GM12878 (cell line): ENCODE data around the gene TNFRSF8. TPM values are rescaled to one million over a fixed set of nuclear protein-coding genes. Genes with fewer than 3 reads are reported as not detected.

ENCODE experiments used
- BRCA1 ChIP-seq: IDR thresholded peaks from 2 replicates; pipeline ENCODE4 v1.6.1; 2011; ENCODE audit warnings: low read depth, low read length, improper control_type of control experiment
- CREM ChIP-seq: IDR thresholded peaks from 2 replicates; pipeline ENCODE4 v1.6.1; 2014; ENCODE audit warnings: antibody characterized with exemption, low read depth
- NFYA ChIP-seq: IDR thresholded peaks from 2 replicates; pipeline ENCODE4 v1.6.1; 2011; ENCODE audit warnings: low read depth, mild to moderate bottlenecking, low read length, improper control_type of control experiment, borderline replicate concordance
- POLR2AphosphoS2 ChIP-seq: IDR thresholded peaks from 2 replicates; pipeline ENCODE4 v1.6.1; 2011; ENCODE audit warnings: low read depth, mild to moderate bottlenecking, low read length, improper control_type of control experiment, moderate library complexity
- RAD51 ChIP-seq: fragments of 450-650 bp; IDR thresholded peaks from 2 replicates; pipeline ENCODE4 v1.6.1; 2016; ENCODE audit warnings: moderate library complexity, mild to moderate bottlenecking, inconsistent platforms
- SRF ChIP-seq, 2 experiments: IDR thresholded peaks; 2 replicates each; pipeline ENCODE4 v1.6.1; 2011; ENCODE audit warnings: low read depth in 2 of 2, low read length in 2 of 2, mild to moderate bottlenecking in 1 of 2, moderate library complexity in 1 of 2
- TCF7 ChIP-seq: IDR thresholded peaks from 2 replicates; pipeline ENCODE4 v1.6.1; 2014; ENCODE audit warnings: antibody characterized with exemption, borderline replicate concordance
- polyA plus RNA-seq, 11 experiments: library from polyadenylated mRNA; depleted of rRNA in 4 of 11; unstranded in 6 of 11; stranded (reverse) in 5 of 11; fragments of >200 nt; fragmentation: Nextera tagmentation in 4 of 11; fragmentation: Illumina TruSeq in 1 of 11; extraction: Ambion mirVana in 4 of 11; extraction: Trizol in 1 of 11; gene quantifications; 1 replicate in 1 of 11; 2 replicates in 10 of 11; pipeline versions ENCODE4 v1.2.1 to v1.2.3, GENCODE V29; 2011 to 2016; ENCODE audit warnings: inconsistent platforms in 2 of 11, missing spikeins in 2 of 11, low read depth in 1 of 11
- total RNA-seq, 4 experiments: library from RNA; depleted of rRNA in 3 of 4; stranded (reverse); fragments of >200 nt in 3 of 4; fragmentation: Illumina TruSeq in 1 of 4; extraction: Trizol in 1 of 4; gene quantifications; 2 replicates each; pipeline versions ENCODE4 v1.2.1 to v1.2.3, GENCODE V29; 2013 to 2021
- TF ChIP-seq, protein P1 (sequence below): IDR thresholded peaks from 2 replicates; pipeline ENCODE4 v1.6.1; 2012; ENCODE audit warnings: improper control_type of control experiment, low read depth, low read length; ENCODE audit not compliant: insufficient replicate concordance
- TF ChIP-seq, protein P2 (sequence below): IDR thresholded peaks from 2 replicates; pipeline ENCODE4 v1.6.1; 2011; ENCODE audit warnings: borderline replicate concordance, low read depth, mild to moderate bottlenecking, moderate library complexity, mixed read lengths, low read length; ENCODE audit not compliant: insufficient read depth; ENCODE audit errors: extremely low read length
- TF ChIP-seq, protein P3 (sequence below), 3 experiments: IDR thresholded peaks in 2 of 3; conservative IDR thresholded peaks in 1 of 3; 2 replicates each; pipeline ENCODE4 v1.5.1; 2011; ENCODE audit warnings: low read depth in 3 of 3, low read length in 3 of 3, mild to moderate bottlenecking in 3 of 3, control low read depth in 2 of 3, moderate library complexity in 2 of 3, inconsistent platforms in 1 of 3, mixed read lengths in 1 of 3; ENCODE audit not compliant: control insufficient read depth in 2 of 3, insufficient read depth in 1 of 3; ENCODE audit errors: extremely low read depth in 1 of 3
- TF ChIP-seq, protein P4 (sequence below): fragments of 450-650 bp; IDR thresholded peaks from 2 replicates; pipeline ENCODE4 v1.6.1; 2017; ENCODE audit warnings: mild to moderate bottlenecking, moderate library complexity
- TF ChIP-seq, protein P5 (sequence below): fragments of 450-650 bp; IDR thresholded peaks from 2 replicates; pipeline ENCODE4 v1.6.1; 2017; ENCODE audit warnings: mild to moderate bottlenecking, moderate library complexity

TNFRSF8 gene
- total and polyA plus RNA-seq, 10 of the 15 experiments (the other 5 are each of a cell fraction or from before 2014, with no cell fraction given) = 9.8 to 114 (median 58.8) TPM

DNA sequence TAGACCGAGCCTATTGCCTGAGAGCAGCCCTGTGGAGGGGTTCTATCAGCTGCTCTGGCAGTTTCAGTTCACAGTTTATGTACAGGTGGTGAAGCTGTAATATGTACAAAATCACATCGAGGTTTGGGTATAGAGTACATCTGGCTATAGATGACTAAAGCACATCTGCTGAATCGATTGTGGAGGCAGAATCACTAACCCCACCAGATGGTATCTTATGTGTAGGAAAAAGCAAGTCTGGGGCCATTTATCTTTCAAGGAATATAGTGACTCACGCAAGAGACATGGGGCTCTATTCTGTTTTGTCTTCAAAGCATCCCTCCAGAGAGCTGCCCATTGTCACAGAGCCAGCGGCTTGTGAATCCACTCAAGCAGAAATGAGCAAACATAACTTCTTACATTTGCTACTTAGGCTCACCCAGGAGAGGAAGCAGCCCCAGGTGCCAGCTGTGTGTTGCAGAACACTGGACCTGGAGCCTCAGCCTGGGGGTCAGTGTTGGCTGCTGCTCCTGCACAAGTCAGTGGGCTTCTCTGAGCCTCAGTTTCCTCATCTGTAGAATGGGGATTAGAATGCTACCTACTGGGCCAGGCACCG lies 22.5 kb upstream of the TNFRSF8 start (continued):
- TF ChIP-seq, protein P1, sequence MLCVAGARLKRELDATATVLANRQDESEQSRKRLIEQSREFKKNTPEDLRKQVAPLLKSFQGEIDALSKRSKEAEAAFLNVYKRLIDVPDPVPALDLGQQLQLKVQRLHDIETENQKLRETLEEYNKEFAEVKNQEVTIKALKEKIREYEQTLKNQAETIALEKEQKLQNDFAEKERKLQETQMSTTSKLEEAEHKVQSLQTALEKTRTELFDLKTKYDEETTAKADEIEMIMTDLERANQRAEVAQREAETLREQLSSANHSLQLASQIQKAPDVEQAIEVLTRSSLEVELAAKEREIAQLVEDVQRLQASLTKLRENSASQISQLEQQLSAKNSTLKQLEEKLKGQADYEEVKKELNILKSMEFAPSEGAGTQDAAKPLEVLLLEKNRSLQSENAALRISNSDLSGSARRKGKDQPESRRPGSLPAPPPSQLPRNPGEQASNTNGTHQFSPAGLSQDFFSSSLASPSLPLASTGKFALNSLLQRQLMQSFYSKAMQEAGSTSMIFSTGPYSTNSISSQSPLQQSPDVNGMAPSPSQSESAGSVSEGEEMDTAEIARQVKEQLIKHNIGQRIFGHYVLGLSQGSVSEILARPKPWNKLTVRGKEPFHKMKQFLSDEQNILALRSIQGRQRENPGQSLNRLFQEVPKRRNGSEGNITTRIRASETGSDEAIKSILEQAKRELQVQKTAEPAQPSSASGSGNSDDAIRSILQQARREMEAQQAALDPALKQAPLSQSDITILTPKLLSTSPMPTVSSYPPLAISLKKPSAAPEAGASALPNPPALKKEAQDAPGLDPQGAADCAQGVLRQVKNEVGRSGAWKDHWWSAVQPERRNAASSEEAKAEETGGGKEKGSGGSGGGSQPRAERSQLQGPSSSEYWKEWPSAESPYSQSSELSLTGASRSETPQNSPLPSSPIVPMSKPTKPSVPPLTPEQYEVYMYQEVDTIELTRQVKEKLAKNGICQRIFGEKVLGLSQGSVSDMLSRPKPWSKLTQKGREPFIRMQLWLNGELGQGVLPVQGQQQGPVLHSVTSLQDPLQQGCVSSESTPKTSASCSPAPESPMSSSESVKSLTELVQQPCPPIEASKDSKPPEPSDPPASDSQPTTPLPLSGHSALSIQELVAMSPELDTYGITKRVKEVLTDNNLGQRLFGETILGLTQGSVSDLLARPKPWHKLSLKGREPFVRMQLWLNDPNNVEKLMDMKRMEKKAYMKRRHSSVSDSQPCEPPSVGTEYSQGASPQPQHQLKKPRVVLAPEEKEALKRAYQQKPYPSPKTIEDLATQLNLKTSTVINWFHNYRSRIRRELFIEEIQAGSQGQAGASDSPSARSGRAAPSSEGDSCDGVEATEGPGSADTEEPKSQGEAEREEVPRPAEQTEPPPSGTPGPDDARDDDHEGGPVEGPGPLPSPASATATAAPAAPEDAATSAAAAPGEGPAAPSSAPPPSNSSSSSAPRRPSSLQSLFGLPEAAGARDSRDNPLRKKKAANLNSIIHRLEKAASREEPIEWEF = peak; percentile 61
- TF ChIP-seq TCF7 = no peak
- no peak for TF ChIP-seq BRCA1
- no peak for TF ChIP-seq POLR2AphosphoS2
- no peak for TF ChIP-seq NFYA
- TF ChIP-seq, protein P2, sequence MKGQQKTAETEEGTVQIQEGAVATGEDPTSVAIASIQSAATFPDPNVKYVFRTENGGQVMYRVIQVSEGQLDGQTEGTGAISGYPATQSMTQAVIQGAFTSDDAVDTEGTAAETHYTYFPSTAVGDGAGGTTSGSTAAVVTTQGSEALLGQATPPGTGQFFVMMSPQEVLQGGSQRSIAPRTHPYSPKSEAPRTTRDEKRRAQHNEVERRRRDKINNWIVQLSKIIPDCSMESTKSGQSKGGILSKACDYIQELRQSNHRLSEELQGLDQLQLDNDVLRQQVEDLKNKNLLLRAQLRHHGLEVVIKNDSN = no peak
- TF ChIP-seq, protein P3, sequence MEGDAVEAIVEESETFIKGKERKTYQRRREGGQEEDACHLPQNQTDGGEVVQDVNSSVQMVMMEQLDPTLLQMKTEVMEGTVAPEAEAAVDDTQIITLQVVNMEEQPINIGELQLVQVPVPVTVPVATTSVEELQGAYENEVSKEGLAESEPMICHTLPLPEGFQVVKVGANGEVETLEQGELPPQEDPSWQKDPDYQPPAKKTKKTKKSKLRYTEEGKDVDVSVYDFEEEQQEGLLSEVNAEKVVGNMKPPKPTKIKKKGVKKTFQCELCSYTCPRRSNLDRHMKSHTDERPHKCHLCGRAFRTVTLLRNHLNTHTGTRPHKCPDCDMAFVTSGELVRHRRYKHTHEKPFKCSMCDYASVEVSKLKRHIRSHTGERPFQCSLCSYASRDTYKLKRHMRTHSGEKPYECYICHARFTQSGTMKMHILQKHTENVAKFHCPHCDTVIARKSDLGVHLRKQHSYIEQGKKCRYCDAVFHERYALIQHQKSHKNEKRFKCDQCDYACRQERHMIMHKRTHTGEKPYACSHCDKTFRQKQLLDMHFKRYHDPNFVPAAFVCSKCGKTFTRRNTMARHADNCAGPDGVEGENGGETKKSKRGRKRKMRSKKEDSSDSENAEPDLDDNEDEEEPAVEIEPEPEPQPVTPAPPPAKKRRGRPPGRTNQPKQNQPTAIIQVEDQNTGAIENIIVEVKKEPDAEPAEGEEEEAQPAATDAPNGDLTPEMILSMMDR (IDR thresholded peaks at IDR 0.05 in 2 of 3, conservative IDR thresholded peaks at IDR 0.05 in 1 of 3; ENCODE audit: control insufficient read depth in 2 of 3, extremely low read depth in 1 of 3, insufficient read depth in 1 of 3, low read depth in 3 of 3, low read length in 3 of 3) = no peak
- TF ChIP-seq SRF (IDR thresholded peaks at IDR 0.05; ENCODE audit: low read depth in 2 of 2, low read length in 2 of 2) = no peak
- TF ChIP-seq RAD51 = no peak
- TF ChIP-seq, protein P4, sequence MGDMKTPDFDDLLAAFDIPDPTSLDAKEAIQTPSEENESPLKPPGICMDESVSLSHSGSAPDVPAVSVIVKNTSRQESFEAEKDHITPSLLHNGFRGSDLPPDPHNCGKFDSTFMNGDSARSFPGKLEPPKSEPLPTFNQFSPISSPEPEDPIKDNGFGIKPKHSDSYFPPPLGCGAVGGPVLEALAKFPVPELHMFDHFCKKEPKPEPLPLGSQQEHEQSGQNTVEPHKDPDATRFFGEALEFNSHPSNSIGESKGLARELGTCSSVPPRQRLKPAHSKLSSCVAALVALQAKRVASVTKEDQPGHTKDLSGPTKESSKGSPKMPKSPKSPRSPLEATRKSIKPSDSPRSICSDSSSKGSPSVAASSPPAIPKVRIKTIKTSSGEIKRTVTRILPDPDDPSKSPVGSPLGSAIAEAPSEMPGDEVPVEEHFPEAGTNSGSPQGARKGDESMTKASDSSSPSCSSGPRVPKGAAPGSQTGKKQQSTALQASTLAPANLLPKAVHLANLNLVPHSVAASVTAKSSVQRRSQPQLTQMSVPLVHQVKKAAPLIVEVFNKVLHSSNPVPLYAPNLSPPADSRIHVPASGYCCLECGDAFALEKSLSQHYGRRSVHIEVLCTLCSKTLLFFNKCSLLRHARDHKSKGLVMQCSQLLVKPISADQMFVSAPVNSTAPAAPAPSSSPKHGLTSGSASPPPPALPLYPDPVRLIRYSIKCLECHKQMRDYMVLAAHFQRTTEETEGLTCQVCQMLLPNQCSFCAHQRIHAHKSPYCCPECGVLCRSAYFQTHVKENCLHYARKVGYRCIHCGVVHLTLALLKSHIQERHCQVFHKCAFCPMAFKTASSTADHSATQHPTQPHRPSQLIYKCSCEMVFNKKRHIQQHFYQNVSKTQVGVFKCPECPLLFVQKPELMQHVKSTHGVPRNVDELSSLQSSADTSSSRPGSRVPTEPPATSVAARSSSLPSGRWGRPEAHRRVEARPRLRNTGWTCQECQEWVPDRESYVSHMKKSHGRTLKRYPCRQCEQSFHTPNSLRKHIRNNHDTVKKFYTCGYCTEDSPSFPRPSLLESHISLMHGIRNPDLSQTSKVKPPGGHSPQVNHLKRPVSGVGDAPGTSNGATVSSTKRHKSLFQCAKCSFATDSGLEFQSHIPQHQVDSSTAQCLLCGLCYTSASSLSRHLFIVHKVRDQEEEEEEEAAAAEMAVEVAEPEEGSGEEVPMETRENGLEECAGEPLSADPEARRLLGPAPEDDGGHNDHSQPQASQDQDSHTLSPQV = no peak
- TF ChIP-seq, protein P5, sequence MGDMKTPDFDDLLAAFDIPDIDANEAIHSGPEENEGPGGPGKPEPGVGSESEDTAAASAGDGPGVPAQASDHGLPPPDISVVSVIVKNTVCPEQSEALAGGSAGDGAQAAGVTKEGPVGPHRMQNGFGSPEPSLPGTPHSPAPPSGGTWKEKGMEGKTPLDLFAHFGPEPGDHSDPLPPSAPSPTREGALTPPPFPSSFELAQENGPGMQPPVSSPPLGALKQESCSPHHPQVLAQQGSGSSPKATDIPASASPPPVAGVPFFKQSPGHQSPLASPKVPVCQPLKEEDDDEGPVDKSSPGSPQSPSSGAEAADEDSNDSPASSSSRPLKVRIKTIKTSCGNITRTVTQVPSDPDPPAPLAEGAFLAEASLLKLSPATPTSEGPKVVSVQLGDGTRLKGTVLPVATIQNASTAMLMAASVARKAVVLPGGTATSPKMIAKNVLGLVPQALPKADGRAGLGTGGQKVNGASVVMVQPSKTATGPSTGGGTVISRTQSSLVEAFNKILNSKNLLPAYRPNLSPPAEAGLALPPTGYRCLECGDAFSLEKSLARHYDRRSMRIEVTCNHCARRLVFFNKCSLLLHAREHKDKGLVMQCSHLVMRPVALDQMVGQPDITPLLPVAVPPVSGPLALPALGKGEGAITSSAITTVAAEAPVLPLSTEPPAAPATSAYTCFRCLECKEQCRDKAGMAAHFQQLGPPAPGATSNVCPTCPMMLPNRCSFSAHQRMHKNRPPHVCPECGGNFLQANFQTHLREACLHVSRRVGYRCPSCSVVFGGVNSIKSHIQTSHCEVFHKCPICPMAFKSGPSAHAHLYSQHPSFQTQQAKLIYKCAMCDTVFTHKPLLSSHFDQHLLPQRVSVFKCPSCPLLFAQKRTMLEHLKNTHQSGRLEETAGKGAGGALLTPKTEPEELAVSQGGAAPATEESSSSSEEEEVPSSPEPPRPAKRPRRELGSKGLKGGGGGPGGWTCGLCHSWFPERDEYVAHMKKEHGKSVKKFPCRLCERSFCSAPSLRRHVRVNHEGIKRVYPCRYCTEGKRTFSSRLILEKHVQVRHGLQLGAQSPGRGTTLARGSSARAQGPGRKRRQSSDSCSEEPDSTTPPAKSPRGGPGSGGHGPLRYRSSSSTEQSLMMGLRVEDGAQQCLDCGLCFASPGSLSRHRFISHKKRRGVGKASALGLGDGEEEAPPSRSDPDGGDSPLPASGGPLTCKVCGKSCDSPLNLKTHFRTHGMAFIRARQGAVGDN = peak; percentile 84; the same call in 1 of the 2 replicates
- peak; percentile 66 for TF ChIP-seq CREM
